ENCODE measurements around the gene ADGRG6. TPM values are rescaled to one million over a fixed set of nuclear protein-coding genes. Genes with fewer than 3 reads are reported as not detected.

ADGRG6 gene
- total and polyA plus RNA-seq, 2 of the 8 experiments (the other 6 are each of a cell fraction or from before 2014, with no cell fraction given), result 1.1 to 6.2 TPM

- Histone ChIP-seq H3K79me1 (ENCODE audit: low read depth, low read length) (no peaks in the 10 kb centered on the region), H3K4me2 (ENCODE audit: insufficient read depth in 1 of 2, low read depth in 2 of 2, low read length in 2 of 2) (no peak overlapping the region), H2AFZ (ENCODE audit: low read length) (peak overlapping the region; percentile 74; the same call in 1 of the 2 replicates), H3K23ac (ENCODE audit: insufficient read length) (no peak overlapping the region), H3K18ac (ENCODE audit: extremely low read depth, low read length) (no peak overlapping the region), H3K4ac (replicated peaks; ENCODE audit: insufficient read length, low read depth, low read length) (no peak overlapping the region), H4K8ac (ENCODE audit: extremely low read depth, insufficient read depth, low read length) (no peak overlapping the region), H2BK5ac (ENCODE audit: low read depth, low read length) (no peak overlapping the region), H4K5ac (ENCODE audit: insufficient read length, low read depth, low read length) (no peak overlapping the region), H4K20me1 (replicated peaks in 1 of 2; ENCODE audit: control insufficient read depth in 1 of 2, insufficient read depth in 2 of 2, low read length in 2 of 2) (no peaks in the 10 kb centered on the region), H2BK120ac (replicated peaks; ENCODE audit: low read depth, low read length) (no peak overlapping the region), H3K14ac (ENCODE audit: insufficient read length) (no peak overlapping the region), H3K27ac (ENCODE audit: low read depth, low read length) (no peak overlapping the region), H3K23me2 (ENCODE audit: low read depth, low read length) (no peaks in the 10 kb centered on the region), H2BK12ac (ENCODE audit: low read depth, low read length) (no peak overlapping the region), H2BK15ac (ENCODE audit: low read length) (no peak overlapping the region), H4K91ac (replicated peaks; ENCODE audit: insufficient read length, low read length) (no peak overlapping the region), H3K27me3 (replicated peaks in 1 of 4; ENCODE audit: control insufficient read depth in 3 of 4, extremely low read depth in 1 of 4, insufficient read depth in 3 of 4, low read length in 3 of 4) (no peaks in the 10 kb centered on the region), H3K56ac (replicated peaks; ENCODE audit: insufficient read length, low read depth, low read length) (no peak overlapping the region), H3K9me3 (ENCODE audit: insufficient read depth in 2 of 2, low read depth in 1 of 2, low read length in 1 of 2) (no peaks in the 10 kb centered on the region), H3K4me3 (ENCODE audit: extremely low read depth in 1 of 4, insufficient read depth in 2 of 4, low read depth in 3 of 4, low read length in 4 of 4) (no peak overlapping the region), H2BK20ac (ENCODE audit: low read length) (no peak overlapping the region), H2AK5ac (ENCODE audit: low read depth, low read length) (no peak overlapping the region), H3K36me3 (ENCODE audit: control insufficient read depth in 2 of 4, insufficient read depth in 4 of 4, low read length in 3 of 4) (no peaks in the 10 kb centered on the region), H3K79me2 (ENCODE audit: control insufficient read depth in 1 of 2, insufficient read depth in 2 of 2, low read length in 2 of 2) (no peaks in the 10 kb centered on the region), H3K4me1 (replicated peaks in 1 of 4; ENCODE audit: control insufficient read depth in 3 of 4, insufficient read depth in 4 of 4, low read length in 3 of 4) (peaks cover 0 to 4% (median 0%) of the 10 kb centered on the region in 4 experiments; a peak in 1 of 7 replicates), H3K9ac (replicated peaks in 1 of 4; ENCODE audit: extremely low read depth in 1 of 4, low read depth in 3 of 4, low read length in 3 of 4) (no peak overlapping the region)
- POLR2A ChIA-PET (ENCODE audit: partially characterized antibody), result no interaction called here
- 76% methylated on average over 2 of the region's 2 CpGs; no CpG with 5 or more reads in 1 of the 2 experiments for WGBS, 2 experiments (ENCODE audit: extremely low coverage in 1 of 2, insufficient coverage in 1 of 2, insufficient read length in 1 of 2, insufficient replicate concordance in 2 of 2, low coverage in 1 of 2, low lambda C conversion rate in 2 of 2, missing lambda C conversion rate in 1 of 2)
- CTCF ChIA-PET (ENCODE audit: partially characterized antibody), result interaction anchor here (0.8 to 1.5 kb wide), 7 partner anchors 11 to 860 kb away, joined by 3 to 7 read pairs (median 3); no protein-coding TSS in a partner anchor
- DNase-seq (ENCODE audit: low read depth in 1 of 2, low spot score in 2 of 2) (no peak), FAIRE-seq (no peak)
- TF ChIP-seq GTF2F1 (IDR thresholded peaks at IDR 0.05; ENCODE audit: borderline replicate concordance, low read depth, low read length), result no peak
- TF ChIP-seq GABPA (IDR thresholded peaks at IDR 0.05; ENCODE audit: borderline replicate concordance, insufficient read depth, low read length), result no peak
- TF ChIP-seq CEBPB (IDR thresholded peaks at IDR 0.05; ENCODE audit: low read depth, low read length), result no peak
- no peak for TF ChIP-seq CREB1 (IDR thresholded peaks at IDR 0.05)
- TF ChIP-seq SP1 (IDR thresholded peaks at IDR 0.05; ENCODE audit: low read depth, low read length), result no peak
- peak; percentile 91 for TF ChIP-seq MAFK (IDR thresholded peaks at IDR 0.05; ENCODE audit: low read depth, low read length)
- no peak for TF ChIP-seq CHD2 (IDR thresholded peaks at IDR 0.05; ENCODE audit: low read length)
- no peak for TF ChIP-seq CTBP2 (IDR thresholded peaks at IDR 0.05; ENCODE audit: borderline replicate concordance, insufficient read depth, insufficient read length, low read length)
- TF ChIP-seq POLR2AphosphoS5 (IDR thresholded peaks at IDR 0.05; ENCODE audit: low read depth, low read length), result no peak
- TF ChIP-seq RBBP5 (IDR thresholded peaks at IDR 0.05; ENCODE audit: borderline replicate concordance, low read depth, low read length), result no peak
- TF ChIP-seq BACH1 (IDR thresholded peaks at IDR 0.05; ENCODE audit: low read length), result peak; percentile 89
- no peak for TF ChIP-seq SUZ12 (IDR thresholded peaks at IDR 0.05; ENCODE audit: low read length)
- TF ChIP-seq TAF1 (IDR thresholded peaks at IDR 0.05; ENCODE audit: low read depth, low read length), result no peak
- TF ChIP-seq ATF2 (IDR thresholded peaks at IDR 0.05; ENCODE audit: low read length), result no peak
Measured at GRCh38 chr6:142478117-142478516, 176.3 kb downstream of the ADGRG6 start.

All from H1 (cell line).